Stomach (tissue), 9 donors: ENCODE data around the gene LRP1B. TPM values are rescaled to one million over a fixed set of nuclear protein-coding genes. Genes with fewer than 3 reads are reported as not detected.

Experiments used
- DNase-seq, 2 donors: peaks; one replicate each; pipeline versions ENCODE4 v3.0.0 to v3.0.0-alpha.2; 2013 to 2019
- H3K27ac ChIP-seq, 5 donors: fragments of 200-600 bp in 4 of 5; sonication (generic) in 4 of 5; one replicate each; pipeline ENCODE4 v1.5.1; 2013 to 2019; ENCODE audit warnings: mild to moderate bottlenecking in 1 of 5, moderate library complexity in 1 of 5
- H3K27me3 ChIP-seq, 3 donors: fragments of 200-600 bp; sonication (generic); one replicate each; pipeline ENCODE4 v1.5.1; 2017 to 2019; ENCODE audit warnings: mixed run types in 1 of 3
- H3K36me3 ChIP-seq, 4 donors: fragments of 200-600 bp; sonication (generic); 1 replicate in 3 of 4; 2 replicates in 1 of 4; pipeline ENCODE4 v1.5.1; 2016 to 2019
- H3K4me1 ChIP-seq, 4 donors: fragments of 200-600 bp; sonication (generic); one replicate each; pipeline ENCODE4 v1.5.1; 2016 to 2019
- H3K4me3 ChIP-seq, 4 donors: fragments of 200-600 bp; sonication (generic) in 3 of 4; one replicate each; pipeline ENCODE4 v1.5.1; 2016 to 2019; ENCODE audit warnings: mild to moderate bottlenecking in 1 of 4
- H3K9me3 ChIP-seq, 4 donors: fragments of 200-600 bp; sonication (generic); one replicate each; pipeline ENCODE4 v1.5.1; 2016 to 2019
- CTCF ChIP-seq, 7 experiments: fragments of 450-650 bp in 4 of 7; fragments of 200-600 bp in 3 of 7; sonication (generic) in 3 of 7; IDR thresholded peaks; one replicate each; pipeline ENCODE4 v1.5.1; 2016 to 2019; ENCODE audit warnings: antibody characterized with exemption in 7 of 7, control low read depth in 2 of 7, mild to moderate bottlenecking in 1 of 7
- EP300 ChIP-seq: sonication (generic); formaldehyde crosslinking; IDR thresholded peaks from one replicate; pipeline ENCODE4 v1.6.1; 2017; ENCODE audit warnings: antibody characterized with exemption
- POLR2A ChIP-seq, 4 donors: fragments of 450-650 bp; IDR thresholded peaks; one replicate each; pipeline ENCODE4 v1.6.1; 2016; ENCODE audit warnings: antibody characterized with exemption in 4 of 4, control low read depth in 2 of 4, mild to moderate bottlenecking in 1 of 4, moderate library complexity in 1 of 4
- POLR2AphosphoS5 ChIP-seq, 3 donors: sonication (generic); formaldehyde crosslinking; IDR thresholded peaks; one replicate each; pipeline ENCODE4 v1.6.1; 2016; ENCODE audit warnings: antibody characterized with exemption in 3 of 3
- WGBS, 5 donors: extraction: QIAGEN DNeasy Blood & Tissue Kit in 3 of 5; methylation state at CpG; one replicate each; pipeline versions ENCODE4 v1.1.5 to v1.1.7; 2013 to 2018; 5-methylcytosine and 5-hydroxymethylcytosine counted together
- intact Hi-C: fragments of 100-400 bp; cut with DNase I; formaldehyde crosslinking; loops from one replicate; pipeline ENCODE4 v1.15.1; 2023; ENCODE audit warnings: low total_unique reads
- polyA plus RNA-seq, 3 donors: library from polyadenylated mRNA; stranded (reverse); fragments of 200-250 nt; gene quantifications; one replicate each; pipeline ENCODE4 v1.2.3, GENCODE V29; 2013
- total RNA-seq, 5 donors: library from RNA; depleted of rRNA; stranded (reverse); fragments of >200 nt; gene quantifications; one replicate each; pipeline versions ENCODE4 v1.1.0 to v1.2.3, GENCODE V29; 2014 to 2016
- donor health status: healthy with polysubstance abuse.
- donor health status: Bipolar disorder and iron deficiency.
- donor health status: healthy.

Gene LRP1B
- total and polyA plus RNA-seq, 8 donors, result under 0.01 to 9.0 (median 0.38) TPM

- Histone ChIP-seq H3K4me3 (no peak overlapping the region), H3K36me3 (no peaks in the 10 kb centered on the region), H3K27me3 (no peaks in the 10 kb centered on the region), H3K27ac (no peak overlapping the region), H3K4me1 (no peaks in the 10 kb centered on the region), H3K9me3 (no peaks in the 10 kb centered on the region)
- 67 to 89% (median 84%) methylated on average over 1 of the region's 1 CpG for WGBS, 5 donors
- no peak for DNase-seq
- intact Hi-C loops, result no loop called here
- TF ChIP-seq POLR2AphosphoS5 (IDR thresholded peaks at IDR 0.05) (no peak), POLR2A (IDR thresholded peaks at IDR 0.05) (no peak), EP300 (no peak), CTCF (IDR thresholded peaks at IDR 0.05) (no peak)
Observed at GRCh38 chr2:140363131-140363530, 1767.7 kb downstream of the LRP1B start.

- intact Hi-C loops, result no loop called here
- TF ChIP-seq CTCF (IDR thresholded peaks at IDR 0.05), result no peak
- no peak for TF ChIP-seq POLR2A (IDR thresholded peaks at IDR 0.05)
- no peak for TF ChIP-seq POLR2AphosphoS5 (IDR thresholded peaks at IDR 0.05)
- no peak for TF ChIP-seq EP300
- no peak for DNase-seq
- 90 to 100% (median 97%) methylated on average over 1 of the region's 1 CpG for WGBS, 5 donors
- Histone ChIP-seq H3K27me3 (no peaks in the 10 kb centered on the region), H3K4me1 (no peaks in the 10 kb centered on the region), H3K27ac (no peak overlapping the region), H3K36me3 (no peaks in the 10 kb centered on the region), H3K4me3 (no peak overlapping the region), H3K9me3 (no peaks in the 10 kb centered on the region)
Observed at GRCh38 chr2:140362361-140362760, 1768.5 kb downstream of the LRP1B start.

- TF ChIP-seq CTCF (IDR thresholded peaks at IDR 0.05) (no peak), POLR2AphosphoS5 (IDR thresholded peaks at IDR 0.05) (no peak), POLR2A (IDR thresholded peaks at IDR 0.05) (no peak)
- Histone ChIP-seq H3K4me3 (no peak overlapping the region), H3K9me3 (no peaks in the 10 kb centered on the region), H3K36me3 (no peaks in the 10 kb centered on the region), H3K27me3 (no peaks in the 10 kb centered on the region), H3K27ac (no peak overlapping the region), H3K4me1 (no peaks in the 10 kb centered on the region)
- intact Hi-C loops, result no loop called here
- peak in 1 of 2 donors; percentile 12 for DNase-seq
- WGBS, 5 donors, result 74 to 86% (median 83%) methylated on average over 2 of the region's 2 CpGs
Observed at GRCh38 chr2:140359056-140359771, 1771.6 kb downstream of the LRP1B start.

- no peak for TF ChIP-seq EP300
- TF ChIP-seq POLR2AphosphoS5 (IDR thresholded peaks at IDR 0.05), result no peak
- no peak for TF ChIP-seq POLR2A (IDR thresholded peaks at IDR 0.05)
- TF ChIP-seq CTCF (IDR thresholded peaks at IDR 0.05), result no peak
- Histone ChIP-seq H3K27ac (no peak overlapping the region), H3K36me3 (no peaks in the 10 kb centered on the region), H3K4me1 (no peaks in the 10 kb centered on the region), H3K4me3 (no peak overlapping the region), H3K27me3 (no peaks in the 10 kb centered on the region), H3K9me3 (no peaks in the 10 kb centered on the region)
- WGBS, 5 donors, result 86 to 100% (median 98%) methylated on average over 1 of the region's 1 CpG
- intact Hi-C loops, result no loop called here
- DNase-seq, result no peak
Observed at GRCh38 chr2:140356697-140357096, 1774.1 kb downstream of the LRP1B start.
